Stimulated activated CD4-positive, alpha-beta T cell treated with anti-CD3 and anti-CD28 coated beads, Interleukin-1b, Interleukin-23, amount 100 ng/mL, for 48 hours (primary cell): Measurements from ENCODE around the gene COX8A.
"Not testable (repeated sequence)": the region's sequence is repeated elsewhere in the genome, so short reads cannot be mapped to it uniquely, and the experiment has no call there.

ENCODE experiments used
- DNase-seq: peaks from one replicate; pipeline ENCODE4 v3.0.0-alpha.2; 2020

The COX8A gene

GRCh38 chr11:63970902-63971301 lies 3.5 kb upstream of the COX8A start:
- no peak for DNase-seq

GRCh38 chr11:63973912-63974258 lies 535 bp upstream of the COX8A start:
- DNase-seq, result not testable (repeated sequence)

- DNase-seq, result no peak
These were observed 4.3 kb downstream of the COX8A start for GRCh38 chr11:63978551-63979239.

GRCh38 chr11:63979426-63979825 lies 5.0 kb downstream of the COX8A start:
- DNase-seq, result no peak

- DNase-seq, result peak; percentile 77
These were observed 11.4 kb downstream of the COX8A start for GRCh38 chr11:63985812-63986155.

GRCh38 chr11:63986156-63986931 lies 11.9 kb downstream of the COX8A start, which contains the start of gene OTUB1:
OTUB1 (plus strand) TSS chr11:63986438; CDS start chr11:63986457, 19 bp downstream.
- DNase-seq, result peak; percentile 90

- DNase-seq, result no peak
These were observed 12.6 kb downstream of the COX8A start for GRCh38 chr11:63986932-63987513.

GRCh38 chr11:63991558-63991957 lies 17.1 kb downstream of the COX8A start:
- no peak for DNase-seq

GRCh38 chr11:63993100-63993499 lies 18.7 kb downstream of the COX8A start:
- DNase-seq, result no peak

- no peak for DNase-seq
These were observed 19.6 kb downstream of the COX8A start for GRCh38 chr11:63993993-63994392.

- no peak for DNase-seq
These were observed 22.1 kb downstream of the COX8A start for GRCh38 chr11:63996512-63996911.

GRCh38 chr11:63997104-63997700 lies 22.8 kb downstream of the COX8A start:
- DNase-seq, result no peak

GRCh38 chr11:63997801-63998337 lies 23.4 kb downstream of the COX8A start:
- DNase-seq, result no peak

- no peak for DNase-seq
These were observed 24.3 kb downstream of the COX8A start for GRCh38 chr11:63998558-63999348.

- DNase-seq, result peak; percentile 47
These were observed 25.1 kb downstream of the COX8A start for GRCh38 chr11:63999349-64000025.

GRCh38 chr11:64000026-64000739 lies 25.8 kb downstream of the COX8A start:
- DNase-seq, result peak; percentile 66

GRCh38 chr11:64000740-64001483 lies 26.5 kb downstream of the COX8A start:
- DNase-seq, result no peak

GRCh38 chr11:64001484-64002420 lies 27.3 kb downstream of the COX8A start:
- DNase-seq, result no peak
